SK-N-SH (cell line): ENCODE data around the gene KRT74. TPM values are rescaled to one million over a fixed set of nuclear protein-coding genes. Genes with fewer than 3 reads are reported as not detected.

Source experiments
- CTCF ChIA-PET: fragments of 300-600, 350-600 bp; formaldehyde crosslinking; extraction: SDS; loops from one replicate; lab custom pipeline; 2021; lab: Yijun Ruan, JAX
- POLR2A ChIA-PET: fragments of 350-600 bp; sonication (Branson Sonifier 250); formaldehyde crosslinking; extraction: SDS; loops from one replicate; lab custom pipeline; 2020; ENCODE audit warnings: antibody characterized with exemption, inconsistent platforms; lab: Yijun Ruan, JAX
- DNase-seq: peaks from one replicate; pipeline ENCODE4 v3.0.0; 2012
- H2AFZ ChIP-seq: fragments of 200-600 bp; sonication (generic); 2 replicates; pipeline ENCODE4 v1.8.1; 2016; ENCODE audit warnings: antibody characterized with exemption, mild to moderate bottlenecking, low read depth
- H3F3A ChIP-seq: fragments of 200-600 bp; sonication (generic); replicated peaks from 2 replicates; pipeline ENCODE3; 2016; ENCODE audit warnings: antibody characterized with exemption, mild to moderate bottlenecking; ENCODE audit not compliant: insufficient read depth
- H3K27ac ChIP-seq, 2 experiments: fragments of 200-500 bp in 1 of 2; fragments of 200-600 bp in 1 of 2; sonication (Bioruptor generic) in 1 of 2; sonication (generic), shearing (Covaris generic) in 1 of 2; 2 replicates each; pipeline versions ENCODE4 v1.5.1 to v1.6.1; 2014 to 2016; ENCODE audit warnings: low read depth in 2 of 2, inconsistent platforms in 1 of 2, low read length in 1 of 2, mild to moderate bottlenecking in 1 of 2, mixed read lengths in 1 of 2
- H3K27me3 ChIP-seq: fragments of 200-600 bp; sonication (generic), shearing (Covaris generic); 2 replicates; pipeline ENCODE4 v1.6.1; 2016; ENCODE audit warnings: mixed run types; ENCODE audit not compliant: insufficient read depth
- H3K36me3 ChIP-seq, 2 experiments: fragments of 200-500 bp in 1 of 2; fragments of 200-600 bp in 1 of 2; sonication (Bioruptor generic) in 1 of 2; sonication (generic) in 1 of 2; replicated peaks in 1 of 2; 2 replicates each; pipeline versions ENCODE3 to v1.5.1; 2014 to 2016; ENCODE audit warnings: low read length in 1 of 2, mild to moderate bottlenecking in 1 of 2; ENCODE audit not compliant: insufficient read depth in 2 of 2, control insufficient read depth in 1 of 2
- H3K4me1 ChIP-seq, 2 experiments: fragments of 200-500 bp in 1 of 2; fragments of 200-600 bp in 1 of 2; sonication (Bioruptor generic) in 1 of 2; sonication (generic), shearing (Covaris generic) in 1 of 2; 2 replicates each; pipeline versions ENCODE4 v1.5.1 to v1.6.1; 2014 to 2016; ENCODE audit warnings: low read depth in 1 of 2, low read length in 1 of 2, mixed run types in 1 of 2; ENCODE audit not compliant: insufficient read depth in 2 of 2, control insufficient read depth in 1 of 2
- H3K4me2 ChIP-seq: fragments of 200-600 bp; sonication (generic), shearing (Covaris generic); 2 replicates; pipeline ENCODE4 v1.6.1; 2017; ENCODE audit warnings: mixed run types
- H3K4me3 ChIP-seq, 2 experiments: fragments of 200-500 bp in 1 of 2; fragments of 200-600 bp in 1 of 2; sonication (Bioruptor generic) in 1 of 2; sonication (generic), shearing (Covaris generic) in 1 of 2; 2 replicates each; pipeline versions ENCODE4 v1.5.1 to v1.8.1; 2014 to 2016; ENCODE audit warnings: low read depth in 2 of 2, inconsistent platforms in 1 of 2, low read length in 1 of 2, mild to moderate bottlenecking in 1 of 2, mixed read lengths in 1 of 2, moderate library complexity in 1 of 2
- H3K79me2 ChIP-seq: fragments of 200-600 bp; sonication (generic); 2 replicates; pipeline ENCODE4 v1.8.1; 2017; ENCODE audit warnings: mild to moderate bottlenecking; ENCODE audit not compliant: insufficient read depth
- H3K9ac ChIP-seq: fragments of 200-600 bp; sonication (generic); 2 replicates; pipeline ENCODE4 v1.6.1; 2017; ENCODE audit warnings: mixed run types
- H3K9me2 ChIP-seq: fragments of 200-600 bp; sonication (generic); 2 replicates; pipeline ENCODE4 v1.6.1; 2017; ENCODE audit warnings: mixed run types
- H3K9me3 ChIP-seq: fragments of 200-600 bp; sonication (generic); 2 replicates; pipeline ENCODE4 v1.6.1; 2017; ENCODE audit warnings: mixed run types, mild to moderate bottlenecking, moderate library complexity
- H4K20me1 ChIP-seq: fragments of 200-600 bp; sonication (generic); 2 replicates; pipeline ENCODE4 v1.6.1; 2017; ENCODE audit warnings: mild to moderate bottlenecking, mixed run types; ENCODE audit not compliant: insufficient read depth
- CTCF ChIP-seq: fragments of 200-600 bp; sonication (generic); IDR thresholded peaks from 2 replicates; pipeline ENCODE4 v1.6.1; 2017; ENCODE audit warnings: antibody characterized with exemption, mild to moderate bottlenecking, moderate library complexity
- GABPA ChIP-seq: IDR thresholded peaks from 2 replicates; pipeline ENCODE4 v1.4.0; 2012; ENCODE audit warnings: low read depth, mild to moderate bottlenecking
- GATA2 ChIP-seq: sonication (generic); formaldehyde crosslinking; IDR thresholded peaks from 2 replicates; pipeline ENCODE4 v1.5.0; 2020; ENCODE audit warnings: mild to moderate bottlenecking, missing genetic modification reagents
- IRF3 ChIP-seq: fragments of 150-350 bp; IDR thresholded peaks from 2 replicates; pipeline ENCODE4 v1.6.1; 2016; ENCODE audit warnings: mild to moderate bottlenecking, low read depth, low read length
- JUND ChIP-seq: IDR thresholded peaks from 2 replicates; pipeline ENCODE4 v1.4.0; 2012
- MAX ChIP-seq: IDR thresholded peaks from 2 replicates; pipeline ENCODE4 v1.4.0; 2012; ENCODE audit warnings: low read depth
- MEF2A ChIP-seq: IDR thresholded peaks from 2 replicates; pipeline ENCODE4 v1.4.0; 2012; ENCODE audit warnings: low read depth, borderline replicate concordance
- NRF1 ChIP-seq: IDR thresholded peaks from 2 replicates; pipeline ENCODE4 v1.6.1; 2012; ENCODE audit warnings: low read depth, mild to moderate bottlenecking, low read length
- POLR2AphosphoS5 ChIP-seq: IDR thresholded peaks from 2 replicates; pipeline ENCODE4 v1.6.1; 2012; ENCODE audit warnings: low read depth, low read length
- RAD21 ChIP-seq: IDR thresholded peaks from 2 replicates; pipeline ENCODE4 v1.6.1; 2012; ENCODE audit warnings: mild to moderate bottlenecking, low read length
- RFX5 ChIP-seq: IDR thresholded peaks from 2 replicates; pipeline ENCODE4 v1.6.1; 2012; ENCODE audit warnings: mild to moderate bottlenecking, improper control_type of control experiment, low read length
- RXRA ChIP-seq: IDR thresholded peaks from 2 replicates; pipeline ENCODE4 v1.4.0; 2012; ENCODE audit warnings: low read depth, mild to moderate bottlenecking, borderline replicate concordance
- SIN3A ChIP-seq: IDR thresholded peaks from 2 replicates; pipeline ENCODE4 v1.6.1; 2012; ENCODE audit warnings: low read depth, mild to moderate bottlenecking, low read length, moderate library complexity, borderline replicate concordance
- SMC3 ChIP-seq: IDR thresholded peaks from 2 replicates; pipeline ENCODE4 v1.6.1; 2012; ENCODE audit warnings: low read depth, low read length, improper control_type of control experiment
- TEAD4 ChIP-seq: IDR thresholded peaks from 2 replicates; pipeline ENCODE4 v1.4.0; 2012; ENCODE audit warnings: mild to moderate bottlenecking, borderline replicate concordance; ENCODE audit not compliant: insufficient read depth
- USF1 ChIP-seq: IDR thresholded peaks from 2 replicates; pipeline ENCODE4 v1.4.0; 2012; ENCODE audit warnings: low read depth, borderline replicate concordance
- USF2 ChIP-seq: fragments of 150-350 bp; IDR thresholded peaks from 2 replicates; pipeline ENCODE4 v1.6.1; 2017; ENCODE audit warnings: antibody characterized with exemption, low read length, low read depth, borderline replicate concordance
- YY1 ChIP-seq: IDR thresholded peaks from 2 replicates; pipeline ENCODE4 v1.4.0; 2012; ENCODE audit warnings: low read depth, mild to moderate bottlenecking
- WGBS: methylation state at CpG from one replicate; pipeline ENCODE4 v1.1.6; 2017; ENCODE audit warnings: low lambda C conversion rate; 5-methylcytosine and 5-hydroxymethylcytosine counted together
- polyA plus RNA-seq, 3 experiments: library from polyadenylated mRNA; depleted of rRNA; stranded (reverse); fragments of >200 nt; gene quantifications; 2 replicates each; pipeline ENCODE4 v1.2.3, GENCODE V29; 2012

Gene KRT74
- polyA plus RNA-seq, 1 of the 3 experiments (the other 2 are of a cell fraction): not detected

- POLR2A ChIA-PET: no interaction called here
- TF ChIP-seq MEF2A: no peak
- TF ChIP-seq RAD21: no peak
- TF ChIP-seq GABPA: no peak
- no peak for TF ChIP-seq GATA2
- no peaks in the 10 kb centered on the region for H4K20me1 ChIP-seq
- no peak overlapping the region for H3K27ac ChIP-seq
- CTCF ChIA-PET: no interaction called here
- H3K9me2 ChIP-seq: no peaks in the 10 kb centered on the region
- no peak overlapping the region for H3K9ac ChIP-seq
- H3K4me2 ChIP-seq: no peak overlapping the region
- no peak for DNase-seq
- H3K4me3 ChIP-seq: no peak overlapping the region
- H3K9me3 ChIP-seq: no peaks in the 10 kb centered on the region
- H3K4me1 ChIP-seq: no peaks in the 10 kb centered on the region
- H2AFZ ChIP-seq: no peak overlapping the region
- no peaks in the 10 kb centered on the region for H3K79me2 ChIP-seq
- H3K36me3 ChIP-seq: no peaks in the 10 kb centered on the region
- H3F3A ChIP-seq: no peaks in the 10 kb centered on the region
- peaks cover 35% of the 10 kb centered on the region for H3K27me3 ChIP-seq
These were observed 31.2 kb upstream of the KRT74 start for GRCh38 chr12:52604859-52605258.

- no peak for DNase-seq
- CTCF ChIA-PET: no interaction called here
- Histone ChIP-seq H3K9ac (no peak overlapping the region), H3K9me2 (no peaks in the 10 kb centered on the region), H3K79me2 (no peaks in the 10 kb centered on the region), H3K4me3 (no peak overlapping the region), H3K4me1 (no peaks in the 10 kb centered on the region), H2AFZ (no peak overlapping the region), H3K9me3 (no peaks in the 10 kb centered on the region), H3K4me2 (no peak overlapping the region), H4K20me1 (no peaks in the 10 kb centered on the region), H3K36me3 (no peaks in the 10 kb centered on the region), H3K27me3 (peaks cover 46% of the 10 kb centered on the region), H3K27ac (no peak overlapping the region), H3F3A (no peaks in the 10 kb centered on the region)
- POLR2A ChIA-PET: no interaction called here
- no peak for TF ChIP-seq POLR2AphosphoS5
- TF ChIP-seq RXRA: no peak
- no peak for TF ChIP-seq YY1
- no peak for TF ChIP-seq RFX5
- TF ChIP-seq USF2: no peak
- TF ChIP-seq CTCF: no peak
- TF ChIP-seq IRF3: no peak
- TF ChIP-seq MAX: no peak
- TF ChIP-seq USF1: no peak
- no peak for TF ChIP-seq SMC3
- no peak for TF ChIP-seq JUND
- TF ChIP-seq SIN3A: no peak
- TF ChIP-seq TEAD4: no peak
- TF ChIP-seq NRF1: no peak
- no peak for TF ChIP-seq GABPA
- WGBS: 6% methylated on average over 1 of the region's 2 CpGs
These were observed 29.7 kb upstream of the KRT74 start for GRCh38 chr12:52603314-52603713.
